Left forelimb (tissue), 1 donor: Measurements from ENCODE around the gene ACTN1.

ENCODE experiments used
- DNase-seq: peaks from one replicate; pipeline ENCODE4 v3.0.0-alpha.2; 2018; ENCODE audit warnings: low spot score

The ACTN1 gene

DNA sequence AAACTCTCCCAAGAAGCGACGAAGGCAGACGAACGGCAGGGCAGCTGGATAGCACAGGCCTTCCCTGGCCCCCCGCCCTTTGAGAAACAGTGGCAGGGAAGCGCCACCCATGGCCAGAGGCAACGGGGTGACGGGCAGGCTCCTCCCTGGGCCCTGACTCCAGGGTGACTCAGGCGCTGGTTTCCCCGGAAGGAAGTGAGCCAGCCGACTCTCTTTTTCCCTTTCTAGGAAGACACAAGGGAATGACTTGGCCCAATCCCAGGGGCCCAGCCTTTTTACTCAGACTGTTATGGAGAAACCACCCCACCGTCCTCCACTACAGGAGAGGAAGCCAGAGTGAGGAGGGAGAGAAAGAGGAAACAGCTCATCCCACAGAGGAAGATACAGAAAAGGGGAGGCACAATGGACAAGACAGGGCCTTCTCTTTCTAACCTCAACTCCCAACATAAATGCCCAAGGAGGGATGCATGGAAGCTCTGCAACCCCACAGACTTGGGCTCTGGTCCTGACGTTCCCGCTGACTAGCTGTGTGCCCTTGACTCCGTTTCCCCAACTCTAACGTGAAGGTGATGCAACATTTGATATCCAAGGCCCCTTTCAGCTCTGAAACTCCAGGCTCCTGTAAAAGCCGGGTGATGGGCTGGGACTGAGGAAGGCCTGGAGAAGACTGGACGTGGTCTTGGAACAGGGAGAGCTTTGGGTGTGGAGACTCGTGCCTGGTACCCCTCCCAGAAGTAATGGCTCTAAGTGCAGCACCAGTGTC, 27.9 kb downstream of the ACTN1 start:
- DNase-seq: no peak

DNA sequence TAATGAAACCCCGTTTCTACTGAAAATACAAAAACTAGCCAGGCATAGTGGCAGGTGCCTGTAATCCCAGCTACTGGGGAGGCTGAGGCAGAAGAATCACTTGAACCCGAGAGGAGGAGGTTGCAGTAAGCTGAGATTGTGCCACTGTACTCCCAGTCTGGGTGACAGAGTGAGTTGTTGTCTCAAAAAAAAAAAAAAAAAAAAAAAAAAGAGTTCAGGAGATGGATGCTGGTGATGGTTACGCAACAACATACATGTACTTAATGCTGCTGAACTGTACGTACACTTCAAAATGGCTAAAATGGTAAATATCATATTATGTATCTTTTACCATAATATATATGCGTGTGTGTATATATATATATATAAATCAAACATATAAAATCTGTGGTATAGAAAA, 29.0 kb downstream of the ACTN1 start:
- no peak for DNase-seq

DNA sequence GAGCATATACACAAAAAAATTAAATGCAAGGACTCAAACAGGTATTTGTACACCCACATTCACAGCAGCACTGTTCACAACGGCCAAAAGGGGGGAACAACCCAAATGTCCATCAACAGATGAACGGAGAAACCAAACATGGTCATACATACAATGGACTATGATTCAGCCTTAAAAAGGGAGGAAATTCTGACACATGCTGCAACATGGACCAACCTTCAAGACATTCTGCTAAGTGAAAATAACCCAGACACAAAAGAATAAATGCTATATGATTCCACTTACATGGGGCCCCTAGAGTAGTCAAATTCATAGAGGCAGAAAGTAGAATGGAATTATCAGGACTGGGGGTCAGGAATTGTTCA, 29.5 kb downstream of the ACTN1 start:
- no peak for DNase-seq

DNA sequence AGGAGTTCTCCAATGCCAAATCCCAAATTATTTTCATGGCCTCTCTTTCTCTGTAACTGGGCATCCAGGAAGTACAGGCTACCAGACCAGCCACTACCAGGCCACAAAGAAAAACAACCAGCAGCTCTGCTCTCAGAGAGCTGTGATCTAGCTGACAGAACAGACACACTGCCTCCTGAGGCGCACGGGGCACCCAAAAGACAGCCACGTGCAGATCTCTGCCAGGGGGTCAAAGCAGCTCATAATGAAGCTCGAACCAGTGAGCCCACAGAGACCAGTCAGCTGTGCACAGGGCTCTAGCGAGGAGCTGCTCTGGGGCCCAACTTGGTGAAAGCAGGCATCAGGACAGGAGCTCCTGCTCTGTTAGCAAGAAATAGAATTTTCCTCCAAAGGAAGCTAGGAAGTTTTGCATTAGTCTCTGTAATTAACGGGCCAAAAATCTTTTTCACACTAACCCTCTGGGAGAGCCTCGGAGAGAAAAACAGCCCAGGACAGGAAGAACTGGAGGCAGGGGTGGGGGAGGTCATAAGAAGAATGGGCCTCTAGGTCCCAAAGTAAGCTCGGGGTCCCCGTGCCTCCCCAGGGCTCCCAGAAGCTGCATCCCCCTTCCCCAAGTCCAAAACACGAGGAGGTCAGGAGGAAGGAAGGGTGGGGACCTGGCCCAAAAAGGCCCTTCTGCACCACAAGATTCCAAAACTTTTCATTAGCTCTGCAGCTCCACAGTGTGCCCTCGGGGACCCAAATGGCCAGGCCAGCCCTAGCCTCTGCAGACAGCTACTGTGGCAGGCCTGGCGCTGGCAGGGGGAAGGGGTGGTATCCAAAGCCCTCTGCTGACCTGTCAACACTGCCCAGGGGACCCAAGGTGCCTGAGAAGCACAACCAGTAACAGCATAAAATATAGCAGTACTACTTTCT, 30.2 kb downstream of the ACTN1 start:
- no peak for DNase-seq

DNA sequence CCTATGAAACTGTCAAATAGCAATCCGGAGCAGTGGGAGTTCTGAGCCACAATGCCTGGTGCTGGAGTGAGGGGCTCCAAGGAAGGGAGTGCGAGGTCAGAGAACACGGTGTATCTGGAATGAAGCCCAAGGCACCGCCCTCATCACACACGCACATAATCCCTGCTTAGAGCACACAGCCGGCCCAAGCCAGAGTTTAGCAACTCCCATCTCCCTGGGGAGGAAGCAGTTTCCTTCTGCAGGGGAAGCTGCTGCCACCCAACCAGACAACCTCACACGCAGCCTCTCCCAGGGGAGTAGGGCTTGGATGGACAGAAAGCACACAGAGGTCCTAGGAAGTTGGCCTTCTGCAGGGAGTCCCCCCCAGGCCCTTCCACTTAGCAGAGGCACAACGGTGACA, 31.3 kb downstream of the ACTN1 start:
- DNase-seq: no peak

DNA sequence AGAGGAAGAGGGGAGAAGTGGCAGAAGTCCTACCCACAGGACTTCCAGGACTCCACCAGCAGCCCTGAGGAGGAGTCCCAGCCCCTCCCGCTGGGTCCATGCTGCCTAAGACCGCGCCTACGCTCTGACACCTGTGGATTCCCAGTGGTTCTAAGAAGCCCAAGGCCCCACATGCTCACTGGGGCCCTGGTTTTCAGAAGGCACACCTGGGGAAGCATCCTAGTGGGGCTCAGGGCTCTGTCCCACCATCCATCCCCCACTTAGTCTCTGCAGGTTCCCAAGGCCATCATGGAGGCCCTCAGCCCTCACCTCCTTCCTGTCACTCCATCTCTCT, 32.6 kb downstream of the ACTN1 start:
- no peak for DNase-seq

DNA sequence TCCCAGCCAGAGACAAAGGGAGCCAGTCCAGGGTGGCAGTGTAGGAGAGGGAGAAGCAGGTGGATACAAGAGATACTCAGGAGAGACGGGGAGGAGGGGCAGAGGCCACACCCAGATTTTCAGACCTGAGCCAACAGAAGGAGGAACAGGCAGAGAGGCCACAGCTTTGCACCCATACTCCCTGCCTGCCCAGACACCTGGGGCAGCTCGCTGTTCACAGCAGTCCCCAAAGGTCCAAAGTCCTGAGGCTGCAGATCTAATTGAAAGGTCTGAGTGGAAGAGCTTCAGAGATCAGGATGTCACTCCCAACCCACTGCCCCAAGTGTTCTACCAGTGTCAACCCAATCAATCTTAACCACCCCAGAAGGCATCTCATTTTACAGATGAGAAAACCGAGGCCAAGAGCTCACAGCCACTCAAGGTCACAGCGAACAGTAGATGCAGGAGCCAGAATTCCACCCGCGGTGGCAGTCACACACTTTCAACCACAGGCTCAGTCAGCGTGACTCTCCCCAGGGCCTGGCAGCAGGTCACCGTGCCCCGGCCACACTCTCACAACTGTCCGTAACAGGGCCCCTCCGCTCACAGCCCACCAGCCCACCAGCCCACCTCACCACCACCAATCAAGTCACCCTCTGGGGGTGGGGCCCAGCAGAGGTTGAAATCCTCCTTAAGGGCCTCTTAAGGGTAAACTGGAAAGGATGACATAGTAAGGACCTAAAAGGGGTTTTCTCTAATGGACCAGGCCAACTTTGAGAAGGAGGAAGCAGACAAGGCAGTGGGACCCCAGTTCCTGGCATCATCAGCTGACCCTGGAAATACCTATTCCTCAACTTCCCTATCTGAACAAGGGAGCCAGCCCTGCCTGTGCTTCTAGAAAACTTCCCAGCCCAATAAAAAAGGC, 33.3 kb downstream of the ACTN1 start:
- DNase-seq: no peak

DNA sequence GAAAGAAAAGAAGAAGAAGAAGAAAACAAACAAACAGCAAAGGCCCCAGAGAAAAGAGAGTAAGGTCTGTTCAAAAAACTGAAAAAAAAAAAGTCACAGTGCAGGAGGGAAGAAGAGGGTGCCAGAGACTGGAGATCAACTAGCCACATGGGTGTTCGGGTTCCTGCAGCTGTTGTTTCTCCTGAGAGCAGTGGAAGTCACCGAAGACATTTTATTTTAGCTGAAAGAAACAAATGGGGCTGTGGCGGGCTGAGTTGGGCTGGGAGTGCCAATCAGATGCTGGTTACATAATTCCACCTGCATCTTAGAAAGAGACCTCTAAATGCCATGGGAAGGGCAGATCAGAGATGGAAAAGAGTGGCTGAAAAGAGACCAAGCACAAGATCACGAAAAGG, 33.9 kb downstream of the ACTN1 start:
- DNase-seq: no peak

DNA sequence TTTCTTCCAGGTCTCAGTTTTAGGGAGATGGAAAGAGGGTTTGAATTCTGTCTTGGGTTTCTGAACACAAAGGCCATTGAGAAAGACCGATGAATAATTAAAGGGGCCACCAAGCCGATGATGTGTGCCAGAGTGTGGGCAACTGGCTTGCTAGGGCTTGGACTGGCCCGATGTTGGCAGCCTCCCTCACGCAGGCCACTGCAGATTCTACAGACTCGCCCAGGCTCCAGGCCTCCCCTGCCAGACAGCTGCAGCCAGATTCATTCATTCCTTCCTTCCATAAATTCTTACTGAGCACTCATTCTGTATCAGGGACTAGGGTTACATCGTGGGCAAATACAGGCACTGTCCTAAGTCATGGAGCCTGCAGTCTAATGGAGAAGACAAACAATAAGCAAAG, 34.9 kb downstream of the ACTN1 start:
- no peak for DNase-seq

DNA sequence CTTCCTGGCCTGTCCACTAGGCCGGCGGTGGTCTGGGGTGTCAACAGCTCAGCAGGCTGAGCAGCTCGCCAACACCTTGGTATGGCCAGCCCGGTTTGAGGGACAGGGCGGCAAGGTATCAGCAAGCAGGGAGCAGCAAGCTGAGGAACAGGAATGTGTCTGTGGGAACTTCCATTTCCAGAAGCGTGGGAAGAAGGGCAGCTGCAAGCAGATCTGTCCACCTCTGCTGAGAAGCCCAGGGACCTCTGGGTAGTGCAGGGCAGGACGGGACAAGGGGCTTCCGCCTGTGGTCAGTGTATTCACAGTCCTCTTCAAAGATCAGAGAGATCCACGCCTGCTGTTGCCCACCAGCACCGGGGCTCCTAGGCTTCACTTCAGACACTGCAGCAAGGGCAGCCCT, 36.0 kb downstream of the ACTN1 start:
- no peak for DNase-seq

DNA sequence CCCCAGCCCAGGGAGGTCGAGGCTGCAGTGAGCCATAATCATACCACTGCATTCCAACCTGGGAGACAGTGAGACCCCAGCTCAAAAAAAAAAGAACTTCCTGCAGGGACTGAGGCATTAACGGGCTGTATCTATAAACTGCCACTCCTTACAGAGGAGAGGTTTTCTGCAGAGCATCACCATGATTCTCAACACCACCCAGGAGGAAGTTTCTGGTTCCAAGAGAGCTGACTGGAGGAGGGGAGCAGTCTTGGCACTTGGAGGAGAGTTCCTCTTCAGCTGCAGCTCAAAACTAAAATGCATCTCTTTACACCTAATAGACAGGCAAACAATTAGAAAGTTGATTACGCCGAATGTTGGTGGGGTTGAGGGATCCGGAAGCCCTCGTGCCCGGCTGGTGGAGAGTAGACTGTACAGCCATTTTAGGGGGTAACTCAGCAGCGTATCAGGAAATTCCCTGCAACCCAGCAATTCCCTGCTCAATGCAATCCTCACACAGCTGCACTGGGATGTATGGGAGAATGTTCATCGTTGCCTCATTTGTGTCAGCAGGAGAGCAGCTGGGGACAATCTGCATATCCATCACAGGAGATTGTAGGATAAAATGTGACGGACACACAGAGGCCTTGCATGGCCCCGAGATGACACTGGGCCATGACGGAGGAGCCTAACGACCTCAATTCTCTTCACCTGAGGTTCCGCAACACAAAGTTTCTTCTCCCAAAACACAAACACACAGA, 36.6 kb downstream of the ACTN1 start:
- no peak for DNase-seq

DNA sequence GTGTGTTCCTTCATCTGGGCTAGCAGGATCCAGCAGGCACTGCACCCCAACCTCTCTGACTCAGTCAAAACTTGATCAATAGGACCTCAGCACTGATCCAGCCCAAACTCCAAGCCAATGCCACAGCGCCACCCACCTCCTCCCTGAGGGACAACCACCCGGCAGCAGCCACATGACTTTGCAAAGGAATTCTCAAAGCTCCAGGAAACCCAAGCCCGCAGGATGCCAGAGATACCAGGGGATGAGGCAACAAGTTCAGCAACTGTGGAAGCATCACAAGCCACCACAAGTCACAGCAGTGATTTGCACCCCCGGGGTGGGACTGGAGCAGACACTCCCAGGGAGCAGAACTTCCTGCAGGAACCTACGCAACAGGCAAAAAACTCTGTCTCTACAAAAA, 37.3 kb downstream of the ACTN1 start:
- DNase-seq: no peak

DNA sequence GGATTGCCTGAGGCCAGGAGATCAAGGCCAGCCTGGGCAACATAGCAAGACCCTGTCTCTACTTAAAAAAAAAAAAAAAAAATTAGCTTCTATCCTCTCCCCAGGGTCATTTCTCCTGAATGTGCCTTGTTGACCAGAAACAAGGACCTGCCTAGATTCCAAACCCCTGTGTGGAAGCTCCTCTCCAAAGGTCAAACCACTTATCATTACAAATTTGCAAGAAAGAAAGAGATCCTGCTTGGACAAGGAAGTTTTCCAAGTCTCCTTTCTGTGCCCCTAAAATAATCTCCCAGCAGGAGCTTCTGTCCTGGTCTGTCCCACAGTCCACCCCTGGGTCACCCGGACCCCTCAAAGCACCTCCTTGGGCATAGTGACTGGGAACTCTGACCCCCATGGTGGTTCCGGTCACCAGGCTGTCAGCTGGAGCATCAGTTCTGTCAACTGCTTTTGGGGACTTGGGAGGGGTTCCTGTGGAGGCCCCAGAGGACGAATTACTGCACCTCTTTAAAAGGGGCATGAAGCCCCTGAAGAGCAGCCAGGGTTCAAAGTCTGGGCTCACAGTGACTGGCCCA, 38.4 kb downstream of the ACTN1 start:
- DNase-seq: no peak

DNA sequence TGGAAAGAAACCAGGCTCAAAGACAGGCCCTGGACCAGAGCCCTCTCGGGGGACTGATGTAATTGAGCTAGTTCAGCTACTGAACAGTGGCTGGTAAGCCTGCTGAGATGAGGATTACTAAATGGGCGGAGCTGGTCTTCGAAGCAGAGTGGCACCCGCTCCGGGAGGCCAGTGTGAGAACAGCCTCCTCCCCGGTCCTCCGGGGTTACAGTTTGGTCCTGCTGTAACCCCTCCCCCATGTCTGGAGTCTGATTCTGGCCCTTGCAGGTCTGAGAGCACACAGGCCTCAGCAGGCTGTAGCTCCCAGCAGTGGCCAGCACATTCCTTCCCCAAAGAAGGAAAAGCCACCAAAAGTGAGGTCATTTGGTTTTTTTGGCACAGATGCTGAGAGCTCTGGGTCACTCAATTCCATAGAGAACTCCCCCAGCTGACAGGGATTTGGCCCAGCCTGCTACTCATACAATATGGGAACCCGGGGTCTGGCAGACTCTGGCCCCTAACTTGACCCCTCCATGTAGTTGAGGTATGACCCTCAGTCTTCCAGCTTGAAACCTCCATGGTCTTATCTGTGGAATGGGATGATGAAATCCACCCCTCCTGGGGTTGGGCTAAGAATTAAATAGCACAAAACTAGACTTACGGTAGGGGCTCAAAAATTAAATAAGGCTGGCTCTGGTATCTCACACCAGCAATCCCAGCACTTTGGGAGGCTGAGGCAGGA, 39.0 kb downstream of the ACTN1 start:
- no peak for DNase-seq

DNA sequence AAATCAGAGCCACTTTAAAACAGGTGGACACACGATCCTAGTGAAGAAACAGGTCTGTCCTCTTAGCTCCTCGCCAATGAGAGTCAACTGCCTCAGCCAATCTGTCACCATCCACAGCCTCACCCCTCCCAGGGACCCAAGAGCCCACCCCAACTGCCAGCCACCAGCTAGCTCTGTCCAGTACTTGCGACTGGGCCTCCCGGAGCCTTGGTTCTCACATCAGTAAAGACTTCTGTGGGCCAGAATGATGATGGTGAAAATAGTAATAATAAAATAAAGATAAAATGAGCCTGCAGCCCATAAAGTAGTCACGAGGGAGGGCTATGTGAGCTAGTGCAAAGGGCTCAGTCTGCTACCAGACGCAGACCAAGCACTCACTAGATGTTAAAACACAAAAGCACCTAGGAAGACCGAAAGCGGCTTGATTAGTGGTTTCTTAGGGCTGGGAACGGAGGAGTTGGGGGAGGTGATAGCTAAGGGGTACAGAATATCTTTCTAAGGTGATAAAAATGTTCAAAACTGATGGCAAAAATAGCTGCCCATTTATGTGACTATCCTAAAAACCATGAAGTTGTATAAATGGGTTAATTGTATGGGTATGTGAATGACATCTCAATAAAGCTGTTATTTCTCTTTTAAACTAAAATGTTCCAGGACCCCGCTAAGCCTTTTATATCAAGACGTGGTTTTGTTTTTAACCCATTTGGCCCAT, 39.8 kb downstream of the ACTN1 start:
- DNase-seq: no peak

DNA sequence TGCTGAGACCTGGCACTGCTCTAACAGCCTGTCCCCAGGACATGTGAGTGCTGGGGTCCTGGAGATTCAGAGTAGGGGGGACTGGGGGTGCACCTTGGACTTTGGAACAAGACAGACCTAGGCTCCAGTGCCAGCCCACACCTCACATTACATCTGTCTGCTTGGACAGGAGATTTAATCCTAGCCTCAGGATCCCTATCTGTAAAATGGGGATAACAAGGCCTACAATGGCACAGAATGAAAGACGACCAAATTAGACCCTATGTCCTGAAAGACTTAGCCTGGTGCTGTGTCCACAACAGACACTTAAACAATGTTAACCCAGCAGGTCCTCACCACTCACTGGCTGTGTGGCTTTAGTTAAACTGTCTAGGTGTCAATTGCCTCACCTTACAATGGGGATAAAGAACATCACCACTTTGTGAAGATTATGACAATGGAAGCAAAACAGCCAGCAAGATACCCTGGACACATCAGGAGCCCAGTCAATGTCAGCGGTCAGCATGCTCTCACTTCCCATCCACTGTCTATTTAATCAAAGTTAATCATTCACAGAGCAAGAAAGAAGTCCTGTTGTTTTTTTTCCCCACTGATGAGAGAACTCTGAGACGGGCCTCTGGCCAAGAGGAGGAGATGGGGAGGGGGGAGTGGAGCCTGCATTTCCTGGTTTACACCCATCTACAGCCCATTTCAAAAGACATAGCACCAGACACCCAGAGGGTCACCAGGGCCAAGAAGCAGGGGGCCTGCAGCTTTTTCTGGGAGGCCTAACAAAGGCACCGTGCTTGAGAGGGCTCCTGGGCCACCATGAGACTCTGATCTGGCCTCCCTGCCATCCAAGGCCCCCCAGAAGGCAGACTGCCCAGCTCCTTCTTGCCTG, 40.6 kb downstream of the ACTN1 start:
- DNase-seq: no peak

DNA sequence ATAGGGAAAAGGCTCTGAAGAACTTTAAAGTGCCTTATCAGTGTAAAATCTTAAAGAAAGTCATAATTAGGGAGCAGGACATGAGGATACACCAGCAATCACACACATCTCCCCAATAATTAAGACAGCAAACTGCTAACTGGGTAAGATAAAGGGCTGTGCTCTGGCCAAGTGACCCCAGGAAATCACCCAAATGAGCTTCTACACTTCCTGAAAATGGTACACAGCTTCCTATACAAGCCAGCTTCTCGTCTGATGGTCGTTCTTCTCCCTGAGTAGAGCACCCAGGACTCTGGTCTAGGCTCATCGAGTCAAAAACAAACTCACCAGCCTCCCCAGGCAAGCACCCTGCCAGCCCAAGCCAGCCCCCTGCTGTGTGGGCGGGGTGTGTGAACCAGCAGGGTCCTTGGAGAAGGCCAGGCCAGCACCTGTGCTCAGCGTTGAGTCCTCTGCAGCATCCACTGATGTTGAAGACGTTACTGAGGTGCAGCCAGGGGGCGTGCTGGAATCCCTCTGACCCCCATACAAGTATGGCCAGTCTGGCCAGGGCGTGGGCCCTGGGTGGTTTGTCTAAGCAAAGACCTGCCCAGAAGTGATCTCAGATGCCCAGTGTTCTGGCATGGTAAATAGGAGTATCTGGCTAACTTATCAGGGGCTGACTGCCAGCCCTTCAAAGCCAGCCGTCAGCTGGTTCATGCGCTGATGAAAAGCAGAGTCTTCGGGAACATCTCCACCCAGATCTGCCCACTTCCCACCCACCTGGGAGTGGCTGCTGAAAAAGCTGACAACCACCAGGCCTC, 41.4 kb downstream of the ACTN1 start:
- no peak for DNase-seq

DNA sequence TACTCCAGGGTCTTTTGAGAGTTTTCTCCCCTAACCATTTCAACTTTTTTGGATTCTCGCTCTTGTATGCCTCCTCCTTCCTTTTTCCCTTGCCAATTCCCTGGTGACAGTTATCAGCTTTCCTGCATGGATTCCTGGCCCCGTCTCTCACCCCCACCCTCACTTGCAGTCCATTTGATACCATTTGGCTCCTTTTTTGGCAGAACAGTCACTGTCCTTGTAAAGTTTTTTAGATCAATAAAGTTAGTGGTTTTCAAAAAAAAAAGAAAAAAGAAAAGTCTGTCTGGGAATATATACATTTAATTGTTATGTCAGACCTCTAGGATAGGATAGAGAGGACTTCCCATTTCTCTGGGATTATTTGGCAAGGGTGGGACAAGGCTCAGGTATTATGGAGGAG, 42.1 kb downstream of the ACTN1 start:
- DNase-seq: no peak
